Mesenteric fat pad (tissue), 1 donor: ENCODE data around the gene LSAMP. TPM values are rescaled to one million over a fixed set of nuclear protein-coding genes. Genes with fewer than 3 reads are reported as not detected.
"Not testable (repeated sequence)": the region's sequence is repeated elsewhere in the genome, so short reads cannot be mapped to it uniquely, and the experiment has no call there.

ENCODE experiments used
- DNase-seq: peaks from one replicate; pipeline ENCODE4 v3.0.0-alpha.2; 2020; ENCODE audit warnings: low spot score
- total RNA-seq: library from RNA; stranded (reverse); fragmentation: NEBNext Ultra II Directional; extraction: Animal tissue kit (Norgen Biotek cat#: 25700); gene quantifications from one replicate; pipeline ENCODE4 v1.2.1, GENCODE V29; 2021
- donor health status: DM: yes; HTN: yes; CAD: no.

The LSAMP gene
- total RNA-seq, 1 donor from 2014 or later: 1.7 TPM

GRCh38 chr3:116118475-116119169, 326.7 kb downstream of the LSAMP start:
- no peak for DNase-seq

- DNase-seq: no peak
Measured at GRCh38 chr3:116114586-116114985, 330.7 kb downstream of the LSAMP start.

DNA sequence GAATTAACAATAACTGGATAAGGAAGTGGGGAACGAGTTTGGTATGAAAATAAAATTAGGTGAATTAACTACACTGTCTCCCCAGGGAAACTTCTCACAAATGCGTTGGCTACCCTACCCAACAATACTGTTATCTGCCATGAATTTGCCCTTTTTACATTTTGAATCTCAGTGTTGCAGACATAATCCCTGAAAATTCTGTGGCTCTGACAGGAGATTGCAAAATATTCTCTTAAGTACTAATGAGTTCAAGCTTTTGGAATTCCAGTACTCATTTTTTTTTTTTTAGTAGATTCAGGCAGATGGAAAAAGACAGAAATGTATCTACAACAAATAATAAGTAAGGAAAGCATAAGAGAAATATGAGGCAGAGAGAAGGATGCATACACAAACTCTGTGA, 332.6 kb downstream of the LSAMP start:
- no peak for DNase-seq

GRCh38 chr3:116111765-116112164, 333.5 kb downstream of the LSAMP start:
- no peak for DNase-seq

DNA sequence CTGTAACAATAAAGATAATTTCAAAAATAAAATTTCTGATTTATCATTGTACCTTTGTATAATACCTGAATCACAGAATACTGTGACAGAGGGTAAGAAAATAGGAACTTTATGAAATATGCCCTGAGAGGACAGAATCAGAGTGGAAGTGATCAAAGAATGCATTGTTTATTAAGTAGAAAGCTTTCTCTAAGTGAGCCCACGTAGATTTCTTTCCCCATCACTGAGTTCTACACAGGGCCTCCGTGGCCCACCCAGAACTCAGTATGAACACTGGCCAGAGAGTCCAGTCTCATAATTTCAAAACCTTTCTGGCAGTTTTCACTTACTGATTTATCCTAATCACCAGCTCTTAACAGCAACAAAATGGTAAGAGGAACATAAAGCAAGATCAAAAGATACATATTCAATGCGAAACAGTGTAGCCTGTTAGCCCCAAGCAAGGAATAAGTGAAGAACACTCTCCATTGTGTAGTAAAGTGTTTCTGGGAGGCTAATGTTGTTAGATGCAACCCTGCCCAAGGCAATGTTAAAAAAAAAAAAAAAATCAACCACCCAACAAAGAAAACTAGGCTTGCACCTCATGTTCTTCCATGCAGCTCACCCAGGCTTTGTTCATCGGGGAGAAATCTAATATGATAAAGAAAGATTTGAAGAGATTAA, 341.3 kb downstream of the LSAMP start:
- no peak for DNase-seq

DNA sequence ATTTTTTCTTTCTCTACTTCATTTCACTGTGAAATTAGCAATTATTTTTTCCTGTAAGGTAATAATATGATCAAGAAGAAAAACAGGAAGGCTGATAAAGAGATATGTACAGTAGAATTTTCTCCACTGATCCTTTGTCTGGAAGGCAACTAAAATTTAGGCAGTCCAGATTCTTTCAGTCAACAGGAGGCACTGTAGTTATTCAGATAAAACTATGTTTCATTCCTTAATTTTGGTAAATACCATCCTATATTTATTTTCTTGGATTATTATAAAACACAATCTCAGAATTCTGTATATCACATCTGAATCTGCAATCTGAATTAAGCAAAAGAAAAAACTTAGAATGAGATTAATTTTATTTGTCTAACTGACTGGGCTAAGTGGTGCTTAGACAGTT, 343.2 kb downstream of the LSAMP start:
- no peak for DNase-seq

DNA sequence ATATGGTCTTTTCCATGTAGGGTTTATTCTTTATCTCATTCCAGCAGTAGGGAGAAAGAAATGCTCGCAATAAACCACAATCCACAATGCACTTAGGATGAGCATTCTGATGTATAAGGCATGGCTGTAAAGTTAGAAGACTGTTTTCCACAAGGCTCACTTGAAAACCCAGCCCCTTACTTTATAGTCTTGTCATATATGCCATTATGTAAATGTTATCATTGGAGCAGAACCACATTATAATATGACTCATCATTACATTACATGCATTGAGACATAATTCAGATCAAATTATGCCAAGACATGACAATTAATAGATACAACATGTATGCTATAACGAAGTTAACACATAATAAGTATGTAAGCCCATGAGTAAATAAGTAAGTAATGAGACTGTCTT, 348.1 kb downstream of the LSAMP start:
- no peak for DNase-seq

- no peak for DNase-seq
Measured at GRCh38 chr3:116096631-116097030, 348.7 kb downstream of the LSAMP start.

DNA sequence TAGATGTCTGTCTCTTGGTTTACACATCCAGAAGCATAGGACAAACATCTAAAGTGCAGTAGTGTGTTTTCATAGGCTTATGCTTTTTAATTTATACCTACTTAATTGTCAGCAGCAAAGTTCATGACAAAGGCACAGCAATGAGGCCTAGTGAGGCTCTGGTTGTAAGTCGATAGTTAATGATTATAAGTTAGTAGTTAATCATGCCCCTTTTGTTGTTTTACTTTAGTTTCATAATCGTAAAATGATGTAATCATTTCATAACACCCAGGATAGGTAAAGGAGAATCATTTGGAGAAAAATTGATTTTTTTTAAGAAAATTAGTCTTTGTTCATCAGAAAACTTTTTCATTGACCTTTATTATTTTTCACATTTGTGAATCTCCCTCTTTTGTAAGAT, 351.9 kb downstream of the LSAMP start:
- no peak for DNase-seq

DNA sequence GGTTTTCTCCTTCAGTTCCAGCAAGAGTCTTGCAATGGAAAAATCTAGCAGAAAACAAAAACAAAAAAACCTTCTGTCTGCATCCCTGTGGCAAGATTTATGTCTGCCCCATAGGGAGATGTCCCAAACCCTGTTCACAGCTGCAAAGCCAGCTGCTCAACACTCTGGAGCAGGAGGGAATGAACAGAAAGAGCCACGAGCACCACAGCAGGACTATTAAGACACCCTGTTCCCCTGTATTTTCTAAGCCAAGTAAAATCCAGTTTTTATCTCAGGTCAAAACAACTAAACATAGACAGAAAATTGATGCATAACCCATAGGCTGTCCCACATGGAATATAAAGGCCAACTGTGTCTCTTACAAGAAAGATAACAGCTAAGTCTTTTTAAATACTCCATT, 357.9 kb downstream of the LSAMP start:
- no peak for DNase-seq

- no peak for DNase-seq
Measured at GRCh38 chr3:116084999-116085791, 360.1 kb downstream of the LSAMP start.

DNA sequence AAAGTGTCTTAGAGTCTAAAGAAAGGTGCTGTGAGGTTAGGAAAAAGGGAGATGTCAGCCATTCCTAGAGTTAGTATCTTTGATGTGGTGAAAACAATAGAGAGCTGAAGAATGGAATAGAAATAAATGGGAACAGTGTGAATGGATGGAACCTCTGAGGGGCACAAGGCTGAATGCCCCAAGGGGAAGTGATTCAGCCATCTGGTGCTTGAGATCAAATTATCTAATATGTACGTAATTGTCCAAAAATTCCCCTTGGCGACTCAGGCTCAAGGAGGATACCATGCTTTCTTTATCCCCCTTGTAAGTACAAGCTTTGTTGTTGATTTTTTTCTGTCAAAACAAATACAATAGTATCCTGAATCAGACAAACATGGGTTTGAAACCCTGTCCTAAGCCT, 361.6 kb downstream of the LSAMP start:
- DNase-seq: no peak

DNA sequence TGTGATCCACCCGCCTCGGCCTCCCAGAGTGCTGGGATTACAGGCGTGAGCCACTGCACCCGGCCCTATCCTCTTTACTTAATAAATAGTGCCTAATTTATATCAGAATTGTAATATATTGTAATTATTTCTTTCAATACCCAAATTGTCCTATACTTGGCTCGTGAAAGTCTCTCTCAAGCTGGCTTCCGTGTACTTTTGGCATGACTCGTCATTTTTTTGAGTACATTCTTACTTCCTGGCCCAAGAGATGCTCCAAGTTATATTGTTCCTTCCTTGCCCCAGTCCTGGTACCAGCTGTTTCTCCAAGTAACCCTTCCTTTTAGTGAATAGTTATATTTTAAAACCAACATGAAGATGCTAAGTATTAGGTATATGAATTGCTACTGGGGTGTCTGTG, 366.7 kb downstream of the LSAMP start:
- DNase-seq: no peak

- DNase-seq: no peak
Measured at GRCh38 chr3:116077557-116077956, 367.7 kb downstream of the LSAMP start.

GRCh38 chr3:116077059-116077458, 368.2 kb downstream of the LSAMP start:
- no peak for DNase-seq

DNA sequence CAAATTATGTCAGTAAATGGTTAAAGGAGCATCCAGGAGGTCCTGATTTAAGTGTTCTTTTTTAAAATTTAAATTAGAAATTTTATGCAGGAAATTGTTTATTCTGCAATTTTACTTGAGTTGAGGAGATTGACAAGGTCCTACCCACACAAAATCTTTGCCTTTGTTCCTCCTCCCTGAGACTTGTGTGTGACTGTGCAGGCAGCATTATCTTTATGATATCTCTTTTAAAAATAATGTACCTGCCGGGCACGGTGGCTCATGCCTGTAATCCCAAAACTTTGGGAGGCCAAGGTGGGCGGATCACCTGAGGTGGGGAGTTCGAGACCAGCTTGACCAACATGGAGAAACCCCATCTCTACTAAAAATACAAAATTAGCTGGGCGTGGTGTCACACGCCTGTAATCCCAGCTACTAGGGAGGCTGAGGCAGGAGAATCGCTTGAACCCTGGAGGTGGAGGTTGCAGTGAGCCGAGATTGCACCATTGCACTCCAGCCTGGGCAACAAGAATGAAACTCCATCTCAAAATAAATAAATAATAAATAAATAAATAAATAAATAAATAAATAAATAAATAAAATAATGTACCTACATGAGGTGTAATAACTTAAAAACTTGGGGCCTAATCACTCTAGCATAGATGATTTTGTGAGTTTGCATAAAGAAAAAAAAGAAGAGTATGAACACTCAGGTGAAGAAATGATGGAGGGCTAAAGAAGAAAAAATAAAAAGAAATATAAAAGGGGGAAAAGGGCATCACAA, 374.6 kb downstream of the LSAMP start:
- DNase-seq: not testable (repeated sequence)

- no peak for DNase-seq
Measured at GRCh38 chr3:116070061-116070460, 375.2 kb downstream of the LSAMP start.

DNA sequence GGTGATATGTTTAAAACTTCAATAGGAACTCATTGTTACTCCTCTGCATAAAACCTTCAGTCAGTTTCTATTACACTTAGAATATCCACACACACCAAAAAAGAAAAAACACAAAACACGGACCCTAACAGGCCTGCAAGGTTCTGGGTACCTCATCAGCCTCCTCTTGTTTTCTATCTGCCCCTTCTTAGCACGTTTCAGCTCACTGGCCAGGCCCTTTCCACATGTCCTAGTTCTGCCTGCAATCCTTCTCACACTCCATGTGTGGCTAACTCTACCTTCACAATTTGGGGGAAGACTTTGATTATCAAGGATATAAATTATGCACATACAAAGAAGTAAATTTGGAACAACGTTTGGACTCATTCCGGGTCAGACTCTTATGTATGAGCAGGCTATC, 376.3 kb downstream of the LSAMP start:
- DNase-seq: no peak

DNA sequence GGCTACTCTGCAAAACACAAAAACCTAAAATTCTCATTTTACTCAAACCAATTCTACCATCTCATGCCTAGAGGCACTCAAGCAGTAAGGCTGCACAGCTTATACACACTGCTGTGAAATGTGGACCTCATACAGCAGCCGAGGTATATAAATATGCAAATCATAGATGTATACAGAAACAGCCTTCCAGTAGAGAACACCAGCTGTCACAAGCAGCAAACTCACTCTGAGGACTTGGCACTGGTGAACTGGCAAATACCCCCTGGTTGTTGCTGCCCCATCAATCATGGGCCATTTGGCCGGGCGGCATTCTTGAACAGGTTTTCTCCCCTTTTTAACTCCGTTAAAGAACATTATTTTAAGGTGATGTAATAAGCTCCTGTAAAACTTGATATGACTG, 378.0 kb downstream of the LSAMP start:
- no peak for DNase-seq

- no peak for DNase-seq
Measured at GRCh38 chr3:116065501-116065900, 379.8 kb downstream of the LSAMP start.

GRCh38 chr3:116064646-116065045, 380.6 kb downstream of the LSAMP start:
- DNase-seq: no peak
